Measurements from ENCODE around the gene SCARF2. TPM values are rescaled to one million over a fixed set of nuclear protein-coding genes. Genes with fewer than 3 reads are reported as not detected.

SCARF2 gene
- total RNA-seq, 1 experiment from 2014 or later, result 26.3 TPM

DNA sequence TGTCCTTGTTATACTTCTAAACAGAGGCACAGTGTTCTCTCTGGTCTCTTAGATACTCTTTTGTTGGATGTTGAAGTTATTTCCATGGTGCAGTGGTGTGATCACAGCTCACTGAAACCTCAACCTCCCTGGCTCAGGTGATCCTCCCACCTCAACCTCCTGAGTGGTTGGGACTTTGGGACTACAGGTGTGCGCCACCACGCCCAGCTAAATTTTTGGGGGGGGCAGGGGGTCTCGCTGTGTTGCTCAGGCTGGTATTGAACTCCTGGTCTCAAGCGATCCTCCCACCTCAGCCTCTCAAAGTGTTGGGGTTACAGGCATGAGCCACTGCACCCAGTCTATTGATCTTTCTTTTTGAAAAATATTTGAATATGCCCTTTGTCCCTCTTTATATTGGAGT is 28.7 kb downstream of the SCARF2 start (continued):
- TF ChIP-seq, protein P1, sequence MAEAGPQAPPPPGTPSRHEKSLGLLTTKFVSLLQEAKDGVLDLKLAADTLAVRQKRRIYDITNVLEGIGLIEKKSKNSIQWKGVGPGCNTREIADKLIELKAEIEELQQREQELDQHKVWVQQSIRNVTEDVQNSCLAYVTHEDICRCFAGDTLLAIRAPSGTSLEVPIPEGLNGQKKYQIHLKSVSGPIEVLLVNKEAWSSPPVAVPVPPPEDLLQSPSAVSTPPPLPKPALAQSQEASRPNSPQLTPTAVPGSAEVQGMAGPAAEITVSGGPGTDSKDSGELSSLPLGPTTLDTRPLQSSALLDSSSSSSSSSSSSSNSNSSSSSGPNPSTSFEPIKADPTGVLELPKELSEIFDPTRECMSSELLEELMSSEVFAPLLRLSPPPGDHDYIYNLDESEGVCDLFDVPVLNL (CRISPR knock-in tag; IDR thresholded peaks at IDR 0.05; ENCODE audit: borderline replicate concordance, low read depth), result no peak
- TF ChIP-seq TP53 (CRISPR knock-in tag; IDR thresholded peaks at IDR 0.05), result no peak
- TF ChIP-seq, protein P2, sequence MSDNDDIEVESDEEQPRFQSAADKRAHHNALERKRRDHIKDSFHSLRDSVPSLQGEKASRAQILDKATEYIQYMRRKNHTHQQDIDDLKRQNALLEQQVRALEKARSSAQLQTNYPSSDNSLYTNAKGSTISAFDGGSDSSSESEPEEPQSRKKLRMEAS (CRISPR knock-in tag; IDR thresholded peaks at IDR 0.05), result no peak
- TF ChIP-seq FOXJ3 (CRISPR knock-in tag; IDR thresholded peaks at IDR 0.05; ENCODE audit: borderline replicate concordance), result no peak
- no peak for TF ChIP-seq SOX15 (CRISPR knock-in tag; IDR thresholded peaks at IDR 0.05)

DNA sequence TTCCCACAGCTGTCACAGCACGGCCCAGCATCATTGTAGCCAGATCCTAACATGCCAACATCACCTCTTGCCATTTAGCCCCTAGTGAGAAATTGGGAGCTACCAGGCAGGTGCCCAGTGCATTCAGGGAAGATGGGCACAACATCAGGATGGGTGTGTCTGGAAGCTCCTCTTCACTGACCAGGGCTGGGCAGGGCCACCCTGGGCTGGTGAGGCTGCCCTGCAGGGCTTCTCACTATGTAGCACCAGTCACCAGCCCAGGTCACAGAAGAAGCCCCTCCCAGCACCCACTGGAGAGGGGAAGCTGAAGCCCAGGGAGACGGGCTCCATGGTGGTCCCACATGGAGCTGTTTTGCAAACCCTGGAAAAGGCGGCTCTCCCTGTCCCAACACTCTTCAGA is 29.8 kb downstream of the SCARF2 start:
- H3K4me1 Mint-ChIP-seq, result peaks cover 7% of the 10 kb centered on the region
- CTCF ChIA-PET, result interaction anchor here (0.6 to 5.1 kb wide), 6 partner anchors 10 to 198 kb away, joined by 3 to 25 read pairs (median 4); partner anchors contain the start of gene DGCR6L
- POLR2A ChIA-PET, result interaction anchor here (0.5 kb wide), 1 partner anchor 657 kb away, joined by 4 read pairs; no protein-coding TSS in a partner anchor
- no peak overlapping the region for H3K27ac Mint-ChIP-seq
- ATAC-seq, result no peak
- no peaks in the 10 kb centered on the region for H3K27me3 Mint-ChIP-seq (ENCODE audit: low read depth)
- DNase-seq (ENCODE audit: low spot score), result no peak
- H3K9me3 Mint-ChIP-seq, result no peaks in the 10 kb centered on the region
- no peak overlapping the region for H3K4me3 Mint-ChIP-seq
- TF ChIP-seq, protein P3, sequence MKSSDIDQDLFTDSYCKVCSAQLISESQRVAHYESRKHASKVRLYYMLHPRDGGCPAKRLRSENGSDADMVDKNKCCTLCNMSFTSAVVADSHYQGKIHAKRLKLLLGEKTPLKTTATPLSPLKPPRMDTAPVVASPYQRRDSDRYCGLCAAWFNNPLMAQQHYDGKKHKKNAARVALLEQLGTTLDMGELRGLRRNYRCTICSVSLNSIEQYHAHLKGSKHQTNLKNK (CRISPR knock-in tag; IDR thresholded peaks at IDR 0.05), result no peak
- TF ChIP-seq ZNF423 (CRISPR knock-in tag; IDR thresholded peaks at IDR 0.05) (no peak), ZBTB21 (CRISPR knock-in tag; IDR thresholded peaks at IDR 0.05; ENCODE audit: borderline replicate concordance) (no peak), GTF2I (CRISPR knock-in tag; conservative IDR thresholded peaks at IDR 0.05) (no peak), ZNF232 (CRISPR knock-in tag; IDR thresholded peaks at IDR 0.05) (no peak), ERG (CRISPR knock-in tag; IDR thresholded peaks at IDR 0.05) (no peak), CTCF (IDR thresholded peaks at IDR 0.05) (no peak), ZNF671 (CRISPR knock-in tag; IDR thresholded peaks at IDR 0.05) (no peak), SOX15 (CRISPR knock-in tag; IDR thresholded peaks at IDR 0.05) (no peak), TEAD4 (CRISPR knock-in tag; IDR thresholded peaks at IDR 0.05) (no peak), PRRX2 (CRISPR knock-in tag; IDR thresholded peaks at IDR 0.05) (no peak), ZNF512 (CRISPR knock-in tag; IDR thresholded peaks at IDR 0.05; ENCODE audit: borderline replicate concordance) (no peak), JAZF1 (CRISPR knock-in tag; IDR thresholded peaks at IDR 0.05) (no peak), FOXK1 (CRISPR knock-in tag; IDR thresholded peaks at IDR 0.05) (no peak), SMAD4 (CRISPR knock-in tag; IDR thresholded peaks at IDR 0.05) (no peak), ZNF263 (CRISPR knock-in tag; IDR thresholded peaks at IDR 0.05; ENCODE audit: low read depth) (no peak), CREM (CRISPR knock-in tag; IDR thresholded peaks at IDR 0.05) (no peak), ZNF138 (CRISPR knock-in tag; conservative IDR thresholded peaks at IDR 0.05) (no peak)
- TF ChIP-seq, protein P4, sequence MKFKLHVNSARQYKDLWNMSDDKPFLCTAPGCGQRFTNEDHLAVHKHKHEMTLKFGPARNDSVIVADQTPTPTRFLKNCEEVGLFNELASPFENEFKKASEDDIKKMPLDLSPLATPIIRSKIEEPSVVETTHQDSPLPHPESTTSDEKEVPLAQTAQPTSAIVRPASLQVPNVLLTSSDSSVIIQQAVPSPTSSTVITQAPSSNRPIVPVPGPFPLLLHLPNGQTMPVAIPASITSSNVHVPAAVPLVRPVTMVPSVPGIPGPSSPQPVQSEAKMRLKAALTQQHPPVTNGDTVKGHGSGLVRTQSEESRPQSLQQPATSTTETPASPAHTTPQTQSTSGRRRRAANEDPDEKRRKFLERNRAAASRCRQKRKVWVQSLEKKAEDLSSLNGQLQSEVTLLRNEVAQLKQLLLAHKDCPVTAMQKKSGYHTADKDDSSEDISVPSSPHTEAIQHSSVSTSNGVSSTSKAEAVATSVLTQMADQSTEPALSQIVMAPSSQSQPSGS (CRISPR knock-in tag; IDR thresholded peaks at IDR 0.05; ENCODE audit: borderline replicate concordance, low read depth), result no peak
- peaks cover 40% of the 10 kb centered on the region for H3K36me3 Mint-ChIP-seq

Measured in WTC11 (cell line).